Activated naive CD4-positive, alpha-beta T cell treated with anti-CD3 and anti-CD28 coated beads for 36 hours (primary cell): Measurements from ENCODE around the gene NPHP4. TPM values are rescaled to one million over a fixed set of nuclear protein-coding genes. Genes with fewer than 3 reads are reported as not detected.

Experiments used
- CTCF ChIA-PET: fragments of 350-600 bp; sonication (Branson Sonifier 250); formaldehyde crosslinking; loops from one replicate; lab custom pipeline; 2021; ENCODE audit warnings: antibody characterized with exemption; lab: Charles Lee
- DNase-seq: peaks from one replicate; pipeline ENCODE4 v3.0.0-alpha.2; 2020
- H3K27ac Mint-ChIP-seq: one replicate; pipeline ENCODE4 v1.8.0; 2021; ENCODE audit warnings: mild to moderate bottlenecking, mixed read lengths
- H3K27me3 Mint-ChIP-seq: one replicate; pipeline ENCODE4 v1.8.0; 2021; ENCODE audit warnings: low read depth, mixed read lengths
- H3K36me3 Mint-ChIP-seq: one replicate; pipeline ENCODE4 v1.8.0; 2021; ENCODE audit warnings: low read depth, mixed read lengths
- H3K4me1 Mint-ChIP-seq: one replicate; pipeline ENCODE4 v1.8.0; 2021; ENCODE audit warnings: low read depth, mixed read lengths
- H3K4me3 Mint-ChIP-seq: one replicate; pipeline ENCODE4 v1.8.0; 2021; ENCODE audit warnings: mild to moderate bottlenecking, moderate library complexity, mixed read lengths
- H3K9me3 Mint-ChIP-seq: one replicate; pipeline ENCODE4 v1.8.0; 2021; ENCODE audit warnings: mixed read lengths
- intact Hi-C: fragments of 100-400 bp; cut with micrococcal nuclease; formaldehyde crosslinking; loops from one replicate; pipeline ENCODE4 v1.15.1; 2023
- total RNA-seq, 2 experiments: library from RNA; stranded (reverse); gene quantifications; one replicate each; pipeline ENCODE4 v1.2.3, GENCODE V29; 2021

NPHP4 gene
- total RNA-seq, 2 experiments from 2014 or later = 10.7 to 11.2 TPM

- Mint-ChIP-seq H3K9me3 (no peaks in the 10 kb centered on the region), H3K36me3 (peaks cover 14% of the 10 kb centered on the region), H3K27ac (no peak overlapping the region), H3K27me3 (no peaks in the 10 kb centered on the region), H3K4me3 (no peak overlapping the region), H3K4me1 (peaks cover 8% of the 10 kb centered on the region)
- intact Hi-C loops = no loop called here
- CTCF ChIA-PET = no interaction called here
- DNase-seq = no peak
These were observed 38.8 kb downstream of the NPHP4 start for GRCh38 chr1:5953386-5953785.

GRCh38 chr1:5951846-5952410 lies 40.3 kb downstream of the NPHP4 start:
- Mint-ChIP-seq H3K36me3 (peaks cover 14% of the 10 kb centered on the region), H3K27me3 (no peaks in the 10 kb centered on the region)
- intact Hi-C loops = no loop called here

GRCh38 chr1:5950994-5951785 lies 41.0 kb downstream of the NPHP4 start:
- Mint-ChIP-seq H3K9me3 (no peaks in the 10 kb centered on the region), H3K4me3 (no peak overlapping the region), H3K4me1 (peaks cover 8% of the 10 kb centered on the region), H3K27me3 (no peaks in the 10 kb centered on the region), H3K36me3 (peaks cover 18% of the 10 kb centered on the region), H3K27ac (no peak overlapping the region)
- DNase-seq = no peak
- intact Hi-C loops = no loop called here
- CTCF ChIA-PET = no interaction called here

More at GRCh38 chr1:5951846-5952410, 40.3 kb downstream of the NPHP4 start:
- CTCF ChIA-PET = no interaction called here
- Mint-ChIP-seq H3K4me1 (peaks cover 8% of the 10 kb centered on the region), H3K27ac (no peak overlapping the region), H3K9me3 (no peaks in the 10 kb centered on the region), H3K4me3 (no peak overlapping the region)
- no peak for DNase-seq

- DNase-seq = no peak
- intact Hi-C loops = no loop called here
- Mint-ChIP-seq H3K4me1 (peaks cover 8% of the 10 kb centered on the region), H3K9me3 (no peaks in the 10 kb centered on the region), H3K36me3 (peaks cover 20% of the 10 kb centered on the region), H3K27me3 (no peaks in the 10 kb centered on the region), H3K4me3 (no peak overlapping the region), H3K27ac (no peak overlapping the region)
- CTCF ChIA-PET = no interaction called here
These were observed 41.9 kb downstream of the NPHP4 start for GRCh38 chr1:5950201-5950895.

- intact Hi-C loops = no loop called here
- peaks cover 21% of the 10 kb centered on the region for H3K36me3 Mint-ChIP-seq
- no peaks in the 10 kb centered on the region for H3K9me3 Mint-ChIP-seq
- H3K27me3 Mint-ChIP-seq = no peaks in the 10 kb centered on the region
- DNase-seq = no peak
- H3K4me3 Mint-ChIP-seq = no peak overlapping the region
- CTCF ChIA-PET = no interaction called here
- peaks cover 4% of the 10 kb centered on the region for H3K4me1 Mint-ChIP-seq
- H3K27ac Mint-ChIP-seq = no peak overlapping the region
These were observed 42.5 kb downstream of the NPHP4 start for GRCh38 chr1:5949761-5950100.

- no peak for DNase-seq
- no peaks in the 10 kb centered on the region for H3K27me3 Mint-ChIP-seq
- no peaks in the 10 kb centered on the region for H3K9me3 Mint-ChIP-seq
- H3K27ac Mint-ChIP-seq = no peak overlapping the region
- CTCF ChIA-PET = no interaction called here
- no peak overlapping the region for H3K4me3 Mint-ChIP-seq
- H3K36me3 Mint-ChIP-seq = peaks cover 16% of the 10 kb centered on the region
- H3K4me1 Mint-ChIP-seq = no peaks in the 10 kb centered on the region
- intact Hi-C loops = no loop called here
These were observed 43.0 kb downstream of the NPHP4 start for GRCh38 chr1:5949085-5949760.

DNA sequence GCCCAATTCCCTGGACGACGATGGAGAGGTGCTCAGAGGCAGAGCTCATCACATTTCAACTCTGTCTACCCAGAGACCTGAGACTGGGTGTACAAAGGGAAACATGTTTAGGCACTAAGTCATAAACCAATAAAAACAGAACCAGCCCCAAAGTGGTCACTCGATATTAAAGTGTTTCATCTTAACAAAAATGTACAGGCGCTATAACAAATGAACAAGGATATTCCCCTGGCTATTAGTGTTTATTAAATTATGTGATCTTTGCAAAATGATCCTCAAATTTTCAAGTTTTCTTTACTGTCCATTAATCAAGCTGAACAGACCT lies 43.6 kb downstream of the NPHP4 start:
- intact Hi-C loops = no loop called here
- no peaks in the 10 kb centered on the region for H3K9me3 Mint-ChIP-seq

GRCh38 chr1:5947978-5948680 lies 44.1 kb downstream of the NPHP4 start:
- DNase-seq = no peak
- Mint-ChIP-seq H3K9me3 (no peaks in the 10 kb centered on the region), H3K4me1 (no peaks in the 10 kb centered on the region), H3K4me3 (no peak overlapping the region), H3K27me3 (no peaks in the 10 kb centered on the region), H3K36me3 (peaks cover 15% of the 10 kb centered on the region), H3K27ac (no peak overlapping the region)
- CTCF ChIA-PET = no interaction called here
- intact Hi-C loops = no loop called here

More for the DNA sequence above, 43.6 kb downstream of the NPHP4 start:
- H3K27me3 Mint-ChIP-seq = no peaks in the 10 kb centered on the region
- H3K4me3 Mint-ChIP-seq = no peak overlapping the region
- CTCF ChIA-PET = no interaction called here
- peaks cover 16% of the 10 kb centered on the region for H3K36me3 Mint-ChIP-seq
- no peaks in the 10 kb centered on the region for H3K4me1 Mint-ChIP-seq
- DNase-seq = no peak
- no peak overlapping the region for H3K27ac Mint-ChIP-seq

DNA sequence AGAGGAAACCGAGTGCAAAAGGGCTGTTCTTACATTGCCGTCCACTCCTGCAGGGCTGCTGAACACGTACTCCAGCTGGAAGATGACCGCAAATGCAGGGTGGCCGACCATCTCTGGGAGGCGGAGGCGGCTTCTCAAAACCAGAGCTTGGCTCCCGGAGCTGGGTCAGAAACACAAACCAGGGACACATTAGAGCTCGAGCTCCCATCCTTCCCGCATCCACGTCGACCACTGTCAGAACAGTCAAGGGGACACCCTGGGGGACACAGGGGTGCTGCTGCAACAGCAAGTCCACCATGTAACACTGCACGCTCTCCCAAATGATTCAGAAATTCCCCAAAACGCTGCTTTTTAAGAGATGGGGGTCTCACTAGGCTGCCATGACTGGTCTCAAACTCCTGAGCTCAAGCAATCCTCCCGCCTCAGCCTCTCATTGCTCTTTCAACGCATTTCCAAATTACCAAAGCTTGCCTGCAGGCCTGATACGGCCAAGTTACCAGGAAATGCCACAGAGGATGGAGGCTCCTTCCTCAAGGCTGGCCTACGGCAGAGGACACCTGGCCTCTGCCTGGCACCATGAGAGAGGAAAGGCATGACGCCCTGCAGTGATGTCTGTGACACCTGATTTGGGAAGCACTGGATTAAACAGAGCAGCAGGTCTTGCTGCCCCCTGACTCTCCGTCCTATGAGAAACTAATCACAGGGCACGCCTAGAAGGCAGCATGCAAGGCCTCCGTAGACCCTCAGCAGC lies 45.0 kb downstream of the NPHP4 start:
- DNase-seq = no peak
- Mint-ChIP-seq H3K27me3 (no peaks in the 10 kb centered on the region), H3K4me1 (no peaks in the 10 kb centered on the region), H3K9me3 (no peaks in the 10 kb centered on the region), H3K4me3 (no peak overlapping the region), H3K27ac (no peak overlapping the region), H3K36me3 (peaks cover 15% of the 10 kb centered on the region)
- CTCF ChIA-PET = interaction anchor here (0.6 kb wide), 1 partner anchor 722 kb away, joined by 3 read pairs; no protein-coding TSS in a partner anchor
- intact Hi-C loops = no loop called here

DNA sequence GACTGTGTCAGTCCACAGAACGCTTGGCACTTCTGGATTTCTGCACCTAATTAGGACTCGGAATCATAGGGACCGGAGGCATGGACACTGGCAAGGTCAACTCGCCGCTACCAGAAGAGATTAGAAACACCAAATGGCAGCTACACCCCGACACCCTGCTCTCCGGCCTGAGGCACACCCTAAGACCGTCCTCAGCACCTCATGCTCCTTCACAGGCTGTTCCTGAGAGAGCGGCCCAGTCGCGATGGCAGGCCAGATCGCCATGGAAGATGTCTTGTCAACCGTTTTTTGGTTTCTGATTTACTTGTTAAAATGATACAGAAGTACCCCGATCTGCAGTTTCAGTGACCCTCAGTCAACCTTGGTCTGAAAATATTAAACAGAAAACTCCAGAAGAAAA lies 46.8 kb downstream of the NPHP4 start:
- H3K4me1 Mint-ChIP-seq = no peaks in the 10 kb centered on the region
- H3K36me3 Mint-ChIP-seq = peaks cover 12% of the 10 kb centered on the region
- intact Hi-C loops = no loop called here
- H3K4me3 Mint-ChIP-seq = no peak overlapping the region
- CTCF ChIA-PET = no interaction called here
- DNase-seq = no peak
- H3K9me3 Mint-ChIP-seq = no peaks in the 10 kb centered on the region
- H3K27me3 Mint-ChIP-seq = no peaks in the 10 kb centered on the region
- H3K27ac Mint-ChIP-seq = no peak overlapping the region

DNA sequence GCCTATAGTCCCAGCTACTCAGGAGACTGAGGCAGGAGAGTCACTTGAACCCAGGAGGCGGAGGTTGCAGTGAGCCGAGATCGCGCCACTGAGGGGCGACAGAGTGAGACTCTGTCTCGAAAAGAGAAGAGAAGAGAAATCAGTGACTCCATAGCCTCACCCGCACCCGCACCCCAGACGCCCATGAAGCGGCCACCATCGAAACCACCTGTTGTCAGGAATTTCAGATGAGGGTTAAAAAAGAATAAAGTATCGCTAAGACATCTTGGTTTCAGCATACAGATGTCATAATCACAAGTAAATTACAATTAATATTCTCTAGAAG lies 47.4 kb downstream of the NPHP4 start:
- peaks cover 12% of the 10 kb centered on the region for H3K36me3 Mint-ChIP-seq
- no peaks in the 10 kb centered on the region for H3K4me1 Mint-ChIP-seq
- no peaks in the 10 kb centered on the region for H3K9me3 Mint-ChIP-seq
- no peak overlapping the region for H3K4me3 Mint-ChIP-seq
- intact Hi-C loops = no loop called here
- no peaks in the 10 kb centered on the region for H3K27me3 Mint-ChIP-seq
- CTCF ChIA-PET = no interaction called here
- H3K27ac Mint-ChIP-seq = no peak overlapping the region
- DNase-seq = no peak
